GM23338 (cell line): ENCODE measurements around the gene TRIM8. TPM values are rescaled to one million over a fixed set of nuclear protein-coding genes. Genes with fewer than 3 reads are reported as not detected.

Experiments
- ATAC-seq: fragments of 200-7000 bp; cut with Tn5 transposase; 3 replicates; pipeline ENCODE4 v1.9.1; 2020
- DNase-seq: peaks from one replicate; pipeline ENCODE4 v3.0.0-alpha.2; 2015; ENCODE audit warnings: low spot score
- H2AFZ ChIP-seq: fragments of 200-600 bp; sonication (generic); 2 replicates; pipeline ENCODE4 v1.8.0; 2016; ENCODE audit warnings: antibody characterized with exemption, mild to moderate bottlenecking, moderate library complexity
- H3F3A ChIP-seq: fragments of 200-600 bp; sonication (generic); replicated peaks from 2 replicates; pipeline ENCODE4 v1.8.0; 2017; ENCODE audit warnings: antibody characterized with exemption, mixed run types, low read depth
- H3K27ac ChIP-seq: fragments of 200-600 bp; sonication (generic); 2 replicates; pipeline ENCODE4 v1.6.1; 2016; ENCODE audit warnings: low read depth
- H3K27me3 ChIP-seq: fragments of 200-600 bp; sonication (generic); 2 replicates; pipeline ENCODE4 v1.8.0; 2016; ENCODE audit warnings: mild to moderate bottlenecking, mixed run types, moderate library complexity; ENCODE audit not compliant: insufficient read depth
- H3K36me3 ChIP-seq: fragments of 200-600 bp; sonication (generic); 2 replicates; pipeline ENCODE4 v1.8.0; 2016; ENCODE audit warnings: mild to moderate bottlenecking; ENCODE audit not compliant: insufficient read depth
- H3K4me1 ChIP-seq: fragments of 200-600 bp; sonication (generic); 2 replicates; pipeline ENCODE4 v1.8.0; 2016; ENCODE audit warnings: mild to moderate bottlenecking, moderate library complexity; ENCODE audit not compliant: insufficient read depth
- H3K4me2 ChIP-seq: fragments of 200-600 bp; sonication (generic); 2 replicates; pipeline ENCODE4 v1.7.1; 2017; ENCODE audit warnings: mixed run types
- H3K4me3 ChIP-seq: fragments of 200-600 bp; sonication (generic); 2 replicates; pipeline ENCODE4 v1.6.1; 2016; ENCODE audit warnings: mixed run types
- H3K79me2 ChIP-seq: fragments of 200-600 bp; sonication (generic); replicated peaks from 2 replicates; pipeline ENCODE4 v1.8.0; 2017; ENCODE audit warnings: mild to moderate bottlenecking; ENCODE audit not compliant: insufficient read depth
- H3K9me2 ChIP-seq: fragments of 200-600 bp; sonication (generic); 2 replicates; pipeline ENCODE4 v1.8.0; 2017; ENCODE audit not compliant: insufficient read depth
- H4K20me1 ChIP-seq: fragments of 200-600 bp; sonication (generic); replicated peaks from 2 replicates; pipeline ENCODE4 v1.8.0; 2017; ENCODE audit warnings: mild to moderate bottlenecking; ENCODE audit not compliant: insufficient read depth
- H3K27ac Mint-ChIP-seq: 2 replicates; pipeline ENCODE4 v1.8.0; 2020; ENCODE audit warnings: inconsistent platforms, mild to moderate bottlenecking, moderate library complexity, mixed read lengths
- H3K27me3 Mint-ChIP-seq: 3 replicates; pipeline ENCODE4 v1.8.0; 2022; ENCODE audit warnings: low read depth, mild to moderate bottlenecking, moderate library complexity, mixed read lengths, inconsistent platforms; ENCODE audit not compliant: insufficient read depth, poor library complexity
- H3K36me3 Mint-ChIP-seq: 3 replicates; pipeline ENCODE4 v1.8.0; 2021; ENCODE audit warnings: low read depth, mild to moderate bottlenecking, inconsistent platforms, moderate library complexity, mixed read lengths
- H3K4me1 Mint-ChIP-seq: 3 replicates; pipeline ENCODE4 v1.8.0; 2020; ENCODE audit warnings: mild to moderate bottlenecking, inconsistent platforms, mixed read lengths
- H3K4me3 Mint-ChIP-seq: 3 replicates; pipeline ENCODE4 v1.8.0; 2021; ENCODE audit warnings: moderate library complexity, mild to moderate bottlenecking, inconsistent platforms, mixed read lengths
- H3K9me3 Mint-ChIP-seq: 3 replicates; pipeline ENCODE4 v1.8.0; 2020; ENCODE audit warnings: moderate library complexity, mild to moderate bottlenecking, inconsistent platforms, mixed read lengths
- CREB1 ChIP-seq: fragments of 250-450 bp; sonication (Bioruptor Pico); IDR thresholded peaks from 2 replicates; pipeline ENCODE4 v1.5.0; 2020; ENCODE audit warnings: low read depth, mild to moderate bottlenecking, moderate library complexity
- JUNB ChIP-seq: IDR thresholded peaks from one replicate; pipeline ENCODE4 v1.6.1; 2016; ENCODE audit warnings: antibody characterized with exemption; ENCODE audit not compliant: unreplicated experiment
- NANOG ChIP-seq: IDR thresholded peaks from 2 replicates; pipeline ENCODE4 v1.6.1; 2016; ENCODE audit warnings: antibody characterized with exemption, borderline replicate concordance
- POLR2AphosphoS5 ChIP-seq: IDR thresholded peaks from 2 replicates; pipeline ENCODE4 v1.6.1; 2016; ENCODE audit warnings: antibody characterized with exemption, low read depth
- STAT1 ChIP-seq: IDR thresholded peaks from one replicate; pipeline ENCODE4 v1.6.1; 2016; ENCODE audit warnings: antibody characterized with exemption; ENCODE audit not compliant: unreplicated experiment
- ZNF114 ChIP-seq: fragments of 250-450 bp; sonication (Bioruptor Pico); IDR thresholded peaks from 2 replicates; pipeline ENCODE4 v1.5.0; 2020; ENCODE audit warnings: mild to moderate bottlenecking, moderate library complexity
- ZNF331 ChIP-seq: fragments of 250-450 bp; sonication (Bioruptor Pico); IDR thresholded peaks from 2 replicates; pipeline ENCODE4 v1.5.0; 2020; ENCODE audit warnings: low read depth, mild to moderate bottlenecking, moderate library complexity
- polyA plus RNA-seq: library from polyadenylated mRNA; unstranded; fragments of >200 nt; fragmentation: Nextera tagmentation; extraction: Ambion mirVana; gene quantifications from 2 replicates; pipeline ENCODE4 v1.2.1, GENCODE V29; 2016
- total RNA-seq: library from RNA; depleted of rRNA; stranded (reverse); fragments of >200 nt; shearing (Covaris generic); gene quantifications from 2 replicates; pipeline ENCODE4 v1.2.3, GENCODE V29; 2014
- TF ChIP-seq, protein P1 (sequence below): fragments of 250-450 bp; sonication (Bioruptor Pico); IDR thresholded peaks from 2 replicates; pipeline ENCODE4 v1.5.0; 2020; ENCODE audit warnings: mild to moderate bottlenecking, moderate library complexity
- TF ChIP-seq, protein P2 (sequence below): IDR thresholded peaks from 2 replicates; pipeline ENCODE4 v1.6.1; 2016; ENCODE audit warnings: antibody characterized with exemption
- TF ChIP-seq, protein P3 (sequence below): IDR thresholded peaks from one replicate; pipeline ENCODE4 v1.6.1; 2018; ENCODE audit warnings: antibody characterized with exemption; ENCODE audit not compliant: unreplicated experiment

Gene TRIM8
- total and polyA plus RNA-seq, 2 experiments from 2014 or later: 15.1 to 36.7 TPM

DNA sequence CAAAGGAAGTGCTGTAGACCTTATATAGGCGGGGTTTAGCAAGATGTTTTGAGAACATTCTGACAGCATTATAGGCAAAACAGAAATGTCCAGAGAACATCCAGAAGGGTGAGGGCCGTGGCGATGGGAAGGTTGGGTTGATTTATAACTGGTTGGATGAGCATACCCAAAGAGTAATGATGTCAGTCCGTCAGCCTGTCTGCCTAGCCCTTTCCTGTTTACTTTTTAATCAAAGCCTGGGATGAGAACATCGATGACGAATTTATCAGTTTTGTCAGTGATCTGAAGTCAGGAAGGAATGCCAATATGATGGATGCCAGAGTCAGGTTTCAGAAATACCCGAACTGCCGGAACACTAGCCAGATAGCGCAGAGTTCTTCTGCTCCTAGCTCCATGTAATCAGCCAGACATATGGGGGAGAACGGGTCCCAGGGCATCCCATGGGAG is 33.8 kb upstream of the TRIM8 start:
- Histone ChIP-seq H3K27ac (no peak overlapping the region), H3F3A (no peaks in the 10 kb centered on the region), H4K20me1 (no peaks in the 10 kb centered on the region), H3K4me3 (no peak overlapping the region), H2AFZ (no peak overlapping the region), H3K4me1 (peaks cover 2% of the 10 kb centered on the region; the same call in 1 of the 2 replicates), H3K4me2 (no peak overlapping the region), H3K36me3 (no peaks in the 10 kb centered on the region), H3K27me3 (no peaks in the 10 kb centered on the region), H3K9me2 (no peaks in the 10 kb centered on the region), H3K79me2 (no peaks in the 10 kb centered on the region)
- no peak for TF ChIP-seq POLR2AphosphoS5
- TF ChIP-seq ZNF331 (CRISPR knock-in tag): no peak
- TF ChIP-seq STAT1: no peak
- TF ChIP-seq, protein P1, sequence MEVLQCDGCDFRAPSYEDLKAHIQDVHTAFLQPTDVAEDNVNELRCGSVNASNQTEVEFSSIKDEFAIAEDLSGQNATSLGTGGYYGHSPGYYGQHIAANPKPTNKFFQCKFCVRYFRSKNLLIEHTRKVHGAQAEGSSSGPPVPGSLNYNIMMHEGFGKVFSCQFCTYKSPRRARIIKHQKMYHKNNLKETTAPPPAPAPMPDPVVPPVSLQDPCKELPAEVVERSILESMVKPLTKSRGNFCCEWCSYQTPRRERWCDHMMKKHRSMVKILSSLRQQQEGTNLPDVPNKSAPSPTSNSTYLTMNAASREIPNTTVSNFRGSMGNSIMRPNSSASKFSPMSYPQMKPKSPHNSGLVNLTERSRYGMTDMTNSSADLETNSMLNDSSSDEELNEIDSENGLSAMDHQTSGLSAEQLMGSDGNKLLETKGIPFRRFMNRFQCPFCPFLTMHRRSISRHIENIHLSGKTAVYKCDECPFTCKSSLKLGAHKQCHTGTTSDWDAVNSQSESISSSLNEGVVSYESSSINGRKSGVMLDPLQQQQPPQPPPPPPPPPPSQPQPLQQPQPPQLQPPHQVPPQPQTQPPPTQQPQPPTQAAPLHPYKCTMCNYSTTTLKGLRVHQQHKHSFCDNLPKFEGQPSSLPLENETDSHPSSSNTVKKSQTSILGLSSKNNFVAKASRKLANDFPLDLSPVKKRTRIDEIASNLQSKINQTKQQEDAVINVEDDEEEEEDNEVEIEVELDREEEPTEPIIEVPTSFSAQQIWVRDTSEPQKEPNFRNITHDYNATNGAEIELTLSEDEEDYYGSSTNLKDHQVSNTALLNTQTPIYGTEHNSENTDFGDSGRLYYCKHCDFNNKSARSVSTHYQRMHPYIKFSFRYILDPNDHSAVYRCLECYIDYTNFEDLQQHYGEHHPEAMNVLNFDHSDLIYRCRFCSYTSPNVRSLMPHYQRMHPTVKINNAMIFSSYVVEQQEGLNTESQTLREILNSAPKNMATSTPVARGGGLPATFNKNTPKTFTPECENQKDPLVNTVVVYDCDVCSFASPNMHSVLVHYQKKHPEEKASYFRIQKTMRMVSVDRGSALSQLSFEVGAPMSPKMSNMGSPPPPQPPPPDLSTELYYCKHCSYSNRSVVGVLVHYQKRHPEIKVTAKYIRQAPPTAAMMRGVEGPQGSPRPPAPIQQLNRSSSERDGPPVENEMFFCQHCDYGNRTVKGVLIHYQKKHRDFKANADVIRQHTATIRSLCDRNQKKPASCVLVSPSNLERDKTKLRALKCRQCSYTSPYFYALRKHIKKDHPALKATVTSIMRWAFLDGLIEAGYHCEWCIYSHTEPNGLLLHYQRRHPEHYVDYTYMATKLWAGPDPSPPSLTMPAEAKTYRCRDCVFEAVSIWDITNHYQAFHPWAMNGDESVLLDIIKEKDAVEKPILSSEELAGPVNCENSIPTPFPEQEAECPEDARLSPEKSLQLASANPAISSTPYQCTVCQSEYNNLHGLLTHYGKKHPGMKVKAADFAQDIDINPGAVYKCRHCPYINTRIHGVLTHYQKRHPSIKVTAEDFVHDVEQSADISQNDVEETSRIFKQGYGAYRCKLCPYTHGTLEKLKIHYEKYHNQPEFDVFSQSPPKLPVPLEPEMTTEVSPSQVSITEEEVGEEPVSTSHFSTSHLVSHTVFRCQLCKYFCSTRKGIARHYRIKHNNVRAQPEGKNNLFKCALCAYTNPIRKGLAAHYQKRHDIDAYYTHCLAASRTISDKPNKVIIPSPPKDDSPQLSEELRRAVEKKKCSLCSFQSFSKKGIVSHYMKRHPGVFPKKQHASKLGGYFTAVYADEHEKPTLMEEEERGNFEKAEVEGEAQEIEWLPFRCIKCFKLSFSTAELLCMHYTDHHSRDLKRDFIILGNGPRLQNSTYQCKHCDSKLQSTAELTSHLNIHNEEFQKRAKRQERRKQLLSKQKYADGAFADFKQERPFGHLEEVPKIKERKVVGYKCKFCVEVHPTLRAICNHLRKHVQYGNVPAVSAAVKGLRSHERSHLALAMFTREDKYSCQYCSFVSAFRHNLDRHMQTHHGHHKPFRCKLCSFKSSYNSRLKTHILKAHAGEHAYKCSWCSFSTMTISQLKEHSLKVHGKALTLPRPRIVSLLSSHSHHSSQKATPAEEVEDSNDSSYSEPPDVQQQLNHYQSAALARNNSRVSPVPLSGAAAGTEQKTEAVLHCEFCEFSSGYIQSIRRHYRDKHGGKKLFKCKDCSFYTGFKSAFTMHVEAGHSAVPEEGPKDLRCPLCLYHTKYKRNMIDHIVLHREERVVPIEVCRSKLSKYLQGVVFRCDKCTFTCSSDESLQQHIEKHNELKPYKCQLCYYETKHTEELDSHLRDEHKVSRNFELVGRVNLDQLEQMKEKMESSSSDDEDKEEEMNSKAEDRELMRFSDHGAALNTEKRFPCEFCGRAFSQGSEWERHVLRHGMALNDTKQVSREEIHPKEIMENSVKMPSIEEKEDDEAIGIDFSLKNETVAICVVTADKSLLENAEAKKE (CRISPR knock-in tag): no peak
- no peak for TF ChIP-seq ZNF114
- no peak overlapping the region for H3K27ac Mint-ChIP-seq
- no peaks in the 10 kb centered on the region for H3K36me3 Mint-ChIP-seq
- H3K4me3 Mint-ChIP-seq: no peak overlapping the region
- no peak for DNase-seq
- no peak for ATAC-seq
- peaks cover 6% of the 10 kb centered on the region for H3K4me1 Mint-ChIP-seq
- peaks cover 3% of the 10 kb centered on the region for H3K27me3 Mint-ChIP-seq
- no peaks in the 10 kb centered on the region; the same call in 2 of the 3 replicates for H3K9me3 Mint-ChIP-seq

DNA sequence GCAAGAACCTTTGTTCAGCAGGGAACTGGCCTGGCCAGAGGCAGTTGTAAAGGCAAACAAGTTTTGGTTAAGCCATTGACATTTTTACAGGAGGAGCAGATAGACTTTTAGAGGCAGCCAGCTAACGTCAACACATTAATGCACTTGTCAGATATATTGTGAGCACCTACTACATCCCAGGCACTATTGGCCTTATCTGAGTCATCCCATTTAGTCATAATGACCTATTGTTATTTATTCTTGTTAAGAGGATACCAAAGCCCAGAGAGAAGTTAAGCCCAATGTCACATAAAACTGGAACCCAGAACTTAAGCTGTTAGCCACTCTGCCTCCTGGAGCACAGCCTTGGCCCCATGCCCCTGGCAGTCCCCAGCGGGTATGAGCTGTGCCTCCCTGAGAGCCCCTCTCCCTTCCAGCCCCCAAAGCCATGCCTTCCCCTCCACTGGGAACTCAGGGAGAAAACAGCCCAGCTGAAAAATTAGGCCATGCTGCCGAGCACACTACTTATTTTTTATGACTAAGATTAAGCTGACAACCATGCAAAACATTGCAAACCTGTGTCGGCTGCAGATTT is 32.7 kb upstream of the TRIM8 start:
- DNase-seq: no peak
- peaks cover 3% of the 10 kb centered on the region; the same call in 1 of the 2 replicates for H3K4me1 ChIP-seq
- Mint-ChIP-seq H3K36me3 (no peaks in the 10 kb centered on the region), H3K4me3 (no peak overlapping the region), H3K27ac (no peak overlapping the region), H3K27me3 (peaks cover 5% of the 10 kb centered on the region), H3K4me1 (peaks cover 10% of the 10 kb centered on the region), H3K9me3 (no peaks in the 10 kb centered on the region)
- H2AFZ ChIP-seq: no peak overlapping the region
- no peaks in the 10 kb centered on the region for H4K20me1 ChIP-seq
- H3K9me2 ChIP-seq: no peaks in the 10 kb centered on the region
- no peaks in the 10 kb centered on the region for H3K79me2 ChIP-seq
- H3K4me2 ChIP-seq: no peak overlapping the region
- H3K36me3 ChIP-seq: no peaks in the 10 kb centered on the region
- ATAC-seq: no peak
- TF ChIP-seq STAT1 (no peak), JUNB (no peak), NANOG (no peak), POLR2AphosphoS5 (no peak), CREB1 (CRISPR knock-in tag) (no peak)
- TF ChIP-seq, protein P2, sequence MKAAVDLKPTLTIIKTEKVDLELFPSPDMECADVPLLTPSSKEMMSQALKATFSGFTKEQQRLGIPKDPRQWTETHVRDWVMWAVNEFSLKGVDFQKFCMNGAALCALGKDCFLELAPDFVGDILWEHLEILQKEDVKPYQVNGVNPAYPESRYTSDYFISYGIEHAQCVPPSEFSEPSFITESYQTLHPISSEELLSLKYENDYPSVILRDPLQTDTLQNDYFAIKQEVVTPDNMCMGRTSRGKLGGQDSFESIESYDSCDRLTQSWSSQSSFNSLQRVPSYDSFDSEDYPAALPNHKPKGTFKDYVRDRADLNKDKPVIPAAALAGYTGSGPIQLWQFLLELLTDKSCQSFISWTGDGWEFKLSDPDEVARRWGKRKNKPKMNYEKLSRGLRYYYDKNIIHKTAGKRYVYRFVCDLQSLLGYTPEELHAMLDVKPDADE: no peak
- TF ChIP-seq, protein P3, sequence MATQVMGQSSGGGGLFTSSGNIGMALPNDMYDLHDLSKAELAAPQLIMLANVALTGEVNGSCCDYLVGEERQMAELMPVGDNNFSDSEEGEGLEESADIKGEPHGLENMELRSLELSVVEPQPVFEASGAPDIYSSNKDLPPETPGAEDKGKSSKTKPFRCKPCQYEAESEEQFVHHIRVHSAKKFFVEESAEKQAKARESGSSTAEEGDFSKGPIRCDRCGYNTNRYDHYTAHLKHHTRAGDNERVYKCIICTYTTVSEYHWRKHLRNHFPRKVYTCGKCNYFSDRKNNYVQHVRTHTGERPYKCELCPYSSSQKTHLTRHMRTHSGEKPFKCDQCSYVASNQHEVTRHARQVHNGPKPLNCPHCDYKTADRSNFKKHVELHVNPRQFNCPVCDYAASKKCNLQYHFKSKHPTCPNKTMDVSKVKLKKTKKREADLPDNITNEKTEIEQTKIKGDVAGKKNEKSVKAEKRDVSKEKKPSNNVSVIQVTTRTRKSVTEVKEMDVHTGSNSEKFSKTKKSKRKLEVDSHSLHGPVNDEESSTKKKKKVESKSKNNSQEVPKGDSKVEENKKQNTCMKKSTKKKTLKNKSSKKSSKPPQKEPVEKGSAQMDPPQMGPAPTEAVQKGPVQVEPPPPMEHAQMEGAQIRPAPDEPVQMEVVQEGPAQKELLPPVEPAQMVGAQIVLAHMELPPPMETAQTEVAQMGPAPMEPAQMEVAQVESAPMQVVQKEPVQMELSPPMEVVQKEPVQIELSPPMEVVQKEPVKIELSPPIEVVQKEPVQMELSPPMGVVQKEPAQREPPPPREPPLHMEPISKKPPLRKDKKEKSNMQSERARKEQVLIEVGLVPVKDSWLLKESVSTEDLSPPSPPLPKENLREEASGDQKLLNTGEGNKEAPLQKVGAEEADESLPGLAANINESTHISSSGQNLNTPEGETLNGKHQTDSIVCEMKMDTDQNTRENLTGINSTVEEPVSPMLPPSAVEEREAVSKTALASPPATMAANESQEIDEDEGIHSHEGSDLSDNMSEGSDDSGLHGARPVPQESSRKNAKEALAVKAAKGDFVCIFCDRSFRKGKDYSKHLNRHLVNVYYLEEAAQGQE: no peak
- no peak overlapping the region for H3K4me3 ChIP-seq
- H3F3A ChIP-seq: no peaks in the 10 kb centered on the region
- no peaks in the 10 kb centered on the region for H3K27me3 ChIP-seq
- H3K27ac ChIP-seq: no peak overlapping the region
